ENCODE results near the gene BCAS4.

Gene BCAS4

GRCh38 chr20:50857348-50857747, 62.5 kb downstream of the BCAS4 start:
- DNase-seq, result no peak

GRCh38 chr20:50858525-50858924, 63.7 kb downstream of the BCAS4 start:
- no peak for DNase-seq

- DNase-seq, result no peak
Observed at GRCh38 chr20:50859161-50859560, 64.3 kb downstream of the BCAS4 start.

- DNase-seq, result no peak
Observed at GRCh38 chr20:50861012-50861411, 66.2 kb downstream of the BCAS4 start.

GRCh38 chr20:50862546-50862945, 67.7 kb downstream of the BCAS4 start:
- no peak for DNase-seq

GRCh38 chr20:50865114-50865513, 70.3 kb downstream of the BCAS4 start:
- DNase-seq, result no peak

- no peak for DNase-seq
Observed at GRCh38 chr20:50865591-50865990, 70.7 kb downstream of the BCAS4 start.

- no peak for DNase-seq
Observed at GRCh38 chr20:50866036-50866685, 71.3 kb downstream of the BCAS4 start.

GRCh38 chr20:50866831-50867230, 72.0 kb downstream of the BCAS4 start:
- no peak for DNase-seq

GRCh38 chr20:50867805-50868204, 72.9 kb downstream of the BCAS4 start:
- no peak for DNase-seq

- DNase-seq, result no peak
Observed at GRCh38 chr20:50868509-50869495, 73.9 kb downstream of the BCAS4 start.

GRCh38 chr20:50870561-50871161, 75.8 kb downstream of the BCAS4 start:
- DNase-seq, result no peak

- no peak for DNase-seq
Observed at GRCh38 chr20:50872560-50873425, 77.9 kb downstream of the BCAS4 start.

- DNase-seq, result no peak
Observed at GRCh38 chr20:50873585-50873984, 78.7 kb downstream of the BCAS4 start.

- DNase-seq, result no peak
Observed at GRCh38 chr20:50874111-50874757, 79.4 kb downstream of the BCAS4 start.

- DNase-seq, result no peak
Observed at GRCh38 chr20:50874758-50875665, 80.2 kb downstream of the BCAS4 start.

- DNase-seq, result no peak
Observed at GRCh38 chr20:50876063-50876685, 81.3 kb downstream of the BCAS4 start.

GRCh38 chr20:50876816-50877215, 82.0 kb downstream of the BCAS4 start:
- no peak for DNase-seq

GRCh38 chr20:50877232-50877743, 82.4 kb downstream of the BCAS4 start:
- DNase-seq, result no peak

Measured in activated T-cell treated with anti-CD3 and anti-CD28 coated beads, Interleukin-2, amount 50 U/mL, for 48 hours (primary cell).